SK-N-SH (cell line): Measurements from ENCODE around the gene NACC1. TPM values are rescaled to one million over a fixed set of nuclear protein-coding genes. Genes with fewer than 3 reads are reported as not detected.

Experiments
- CTCF ChIA-PET: fragments of 300-600, 350-600 bp; formaldehyde crosslinking; extraction: SDS; loops from one replicate; lab custom pipeline; 2021; lab: Yijun Ruan, JAX
- POLR2A ChIA-PET: fragments of 350-600 bp; sonication (Branson Sonifier 250); formaldehyde crosslinking; extraction: SDS; loops from one replicate; lab custom pipeline; 2020; ENCODE audit warnings: antibody characterized with exemption, inconsistent platforms; lab: Yijun Ruan, JAX
- DNase-seq: peaks from one replicate; pipeline ENCODE4 v3.0.0; 2012
- H2AFZ ChIP-seq: fragments of 200-600 bp; sonication (generic); 2 replicates; pipeline ENCODE4 v1.8.1; 2016; ENCODE audit warnings: antibody characterized with exemption, mild to moderate bottlenecking, low read depth
- H3F3A ChIP-seq: fragments of 200-600 bp; sonication (generic); replicated peaks from 2 replicates; pipeline ENCODE3; 2016; ENCODE audit warnings: antibody characterized with exemption, mild to moderate bottlenecking; ENCODE audit not compliant: insufficient read depth
- H3K27ac ChIP-seq, 2 experiments: fragments of 200-500 bp in 1 of 2; fragments of 200-600 bp in 1 of 2; sonication (Bioruptor generic) in 1 of 2; sonication (generic), shearing (Covaris generic) in 1 of 2; 2 replicates each; pipeline versions ENCODE4 v1.5.1 to v1.6.1; 2014 to 2016; ENCODE audit warnings: low read depth in 2 of 2, inconsistent platforms in 1 of 2, low read length in 1 of 2, mild to moderate bottlenecking in 1 of 2, mixed read lengths in 1 of 2
- H3K27me3 ChIP-seq: fragments of 200-600 bp; sonication (generic), shearing (Covaris generic); 2 replicates; pipeline ENCODE4 v1.6.1; 2016; ENCODE audit warnings: mixed run types; ENCODE audit not compliant: insufficient read depth
- H3K36me3 ChIP-seq, 2 experiments: fragments of 200-500 bp in 1 of 2; fragments of 200-600 bp in 1 of 2; sonication (Bioruptor generic) in 1 of 2; sonication (generic) in 1 of 2; replicated peaks in 1 of 2; 2 replicates each; pipeline versions ENCODE3 to v1.5.1; 2014 to 2016; ENCODE audit warnings: low read length in 1 of 2, mild to moderate bottlenecking in 1 of 2; ENCODE audit not compliant: insufficient read depth in 2 of 2, control insufficient read depth in 1 of 2
- H3K4me1 ChIP-seq, 2 experiments: fragments of 200-500 bp in 1 of 2; fragments of 200-600 bp in 1 of 2; sonication (Bioruptor generic) in 1 of 2; sonication (generic), shearing (Covaris generic) in 1 of 2; 2 replicates each; pipeline versions ENCODE4 v1.5.1 to v1.6.1; 2014 to 2016; ENCODE audit warnings: low read depth in 1 of 2, low read length in 1 of 2, mixed run types in 1 of 2; ENCODE audit not compliant: insufficient read depth in 2 of 2, control insufficient read depth in 1 of 2
- H3K4me2 ChIP-seq: fragments of 200-600 bp; sonication (generic), shearing (Covaris generic); 2 replicates; pipeline ENCODE4 v1.6.1; 2017; ENCODE audit warnings: mixed run types
- H3K4me3 ChIP-seq, 2 experiments: fragments of 200-500 bp in 1 of 2; fragments of 200-600 bp in 1 of 2; sonication (Bioruptor generic) in 1 of 2; sonication (generic), shearing (Covaris generic) in 1 of 2; 2 replicates each; pipeline versions ENCODE4 v1.5.1 to v1.8.1; 2014 to 2016; ENCODE audit warnings: low read depth in 2 of 2, inconsistent platforms in 1 of 2, low read length in 1 of 2, mild to moderate bottlenecking in 1 of 2, mixed read lengths in 1 of 2, moderate library complexity in 1 of 2
- H3K79me2 ChIP-seq: fragments of 200-600 bp; sonication (generic); 2 replicates; pipeline ENCODE4 v1.8.1; 2017; ENCODE audit warnings: mild to moderate bottlenecking; ENCODE audit not compliant: insufficient read depth
- H3K9ac ChIP-seq: fragments of 200-600 bp; sonication (generic); 2 replicates; pipeline ENCODE4 v1.6.1; 2017; ENCODE audit warnings: mixed run types
- H3K9me2 ChIP-seq: fragments of 200-600 bp; sonication (generic); 2 replicates; pipeline ENCODE4 v1.6.1; 2017; ENCODE audit warnings: mixed run types
- H3K9me3 ChIP-seq: fragments of 200-600 bp; sonication (generic); 2 replicates; pipeline ENCODE4 v1.6.1; 2017; ENCODE audit warnings: mixed run types, mild to moderate bottlenecking, moderate library complexity
- H4K20me1 ChIP-seq: fragments of 200-600 bp; sonication (generic); 2 replicates; pipeline ENCODE4 v1.6.1; 2017; ENCODE audit warnings: mild to moderate bottlenecking, mixed run types; ENCODE audit not compliant: insufficient read depth
- EZH2phosphoT487 ChIP-seq: fragments of 200-600 bp; sonication (generic); IDR thresholded peaks from 2 replicates; pipeline ENCODE4 v1.6.1; 2017; ENCODE audit warnings: low read depth, mixed run types, mild to moderate bottlenecking, antibody characterized with exemption, moderate library complexity, borderline replicate concordance
- FOSL2 ChIP-seq: IDR thresholded peaks from 2 replicates; pipeline ENCODE4 v1.4.0; 2012; ENCODE audit warnings: low read depth, mild to moderate bottlenecking, moderate library complexity, borderline replicate concordance
- FOXJ3 ChIP-seq: sonication (generic); formaldehyde crosslinking; IDR thresholded peaks from 2 replicates; pipeline ENCODE4 v1.5.1; 2020; ENCODE audit warnings: mild to moderate bottlenecking, missing genetic modification reagents
- FOXM1 ChIP-seq: IDR thresholded peaks from 2 replicates; pipeline ENCODE4 v1.4.0; 2012; ENCODE audit warnings: low read depth, mild to moderate bottlenecking
- MEF2A ChIP-seq: IDR thresholded peaks from 2 replicates; pipeline ENCODE4 v1.4.0; 2012; ENCODE audit warnings: low read depth, borderline replicate concordance
- NFIC ChIP-seq: IDR thresholded peaks from 2 replicates; pipeline ENCODE4 v1.4.0; 2012; ENCODE audit warnings: borderline replicate concordance
- POLR2AphosphoS5 ChIP-seq: IDR thresholded peaks from 2 replicates; pipeline ENCODE4 v1.6.1; 2012; ENCODE audit warnings: low read depth, low read length
- RAD21 ChIP-seq: IDR thresholded peaks from 2 replicates; pipeline ENCODE4 v1.6.1; 2012; ENCODE audit warnings: mild to moderate bottlenecking, low read length
- RCOR1 ChIP-seq: fragments of 150-350 bp; IDR thresholded peaks from 2 replicates; pipeline ENCODE4 v1.6.1; 2017; ENCODE audit warnings: antibody characterized with exemption, low read length
- RFX5 ChIP-seq: IDR thresholded peaks from 2 replicates; pipeline ENCODE4 v1.6.1; 2012; ENCODE audit warnings: mild to moderate bottlenecking, improper control_type of control experiment, low read length
- RXRA ChIP-seq: IDR thresholded peaks from 2 replicates; pipeline ENCODE4 v1.4.0; 2012; ENCODE audit warnings: low read depth, mild to moderate bottlenecking, borderline replicate concordance
- SMC3 ChIP-seq: IDR thresholded peaks from 2 replicates; pipeline ENCODE4 v1.6.1; 2012; ENCODE audit warnings: low read depth, low read length, improper control_type of control experiment
- TCF12 ChIP-seq: IDR thresholded peaks from 2 replicates; pipeline ENCODE4 v1.4.0; 2012
- TEAD4 ChIP-seq: IDR thresholded peaks from 2 replicates; pipeline ENCODE4 v1.4.0; 2012; ENCODE audit warnings: mild to moderate bottlenecking, borderline replicate concordance; ENCODE audit not compliant: insufficient read depth
- YY1 ChIP-seq: IDR thresholded peaks from 2 replicates; pipeline ENCODE4 v1.4.0; 2012; ENCODE audit warnings: low read depth, mild to moderate bottlenecking
- WGBS: methylation state at CpG from one replicate; pipeline ENCODE4 v1.1.6; 2017; ENCODE audit warnings: low lambda C conversion rate; 5-methylcytosine and 5-hydroxymethylcytosine counted together
- polyA plus RNA-seq, 3 experiments: library from polyadenylated mRNA; depleted of rRNA; stranded (reverse); fragments of >200 nt; gene quantifications; 2 replicates each; pipeline ENCODE4 v1.2.3, GENCODE V29; 2012
- TF ChIP-seq, protein P1 (sequence below): fragments of 150-350 bp; IDR thresholded peaks from 2 replicates; pipeline ENCODE4 v1.6.1; 2017; ENCODE audit warnings: antibody characterized with exemption, low read length, low read depth, borderline replicate concordance
- TF ChIP-seq, protein P2 (sequence below): fragments of 200-600 bp; sonication (generic); IDR thresholded peaks from 2 replicates; pipeline ENCODE4 v1.6.1; 2017; ENCODE audit warnings: antibody characterized with exemption, mild to moderate bottlenecking, moderate library complexity
- TF ChIP-seq, protein P3 (sequence below): IDR thresholded peaks from 2 replicates; pipeline ENCODE4; 2012
- TF ChIP-seq, protein P4 (sequence below): IDR thresholded peaks from 2 replicates; pipeline ENCODE4 v1.4.0; 2012; ENCODE audit warnings: low read depth

Gene NACC1
- polyA plus RNA-seq, 1 of the 3 experiments (the other 2 are of a cell fraction), result 127 TPM

DNA sequence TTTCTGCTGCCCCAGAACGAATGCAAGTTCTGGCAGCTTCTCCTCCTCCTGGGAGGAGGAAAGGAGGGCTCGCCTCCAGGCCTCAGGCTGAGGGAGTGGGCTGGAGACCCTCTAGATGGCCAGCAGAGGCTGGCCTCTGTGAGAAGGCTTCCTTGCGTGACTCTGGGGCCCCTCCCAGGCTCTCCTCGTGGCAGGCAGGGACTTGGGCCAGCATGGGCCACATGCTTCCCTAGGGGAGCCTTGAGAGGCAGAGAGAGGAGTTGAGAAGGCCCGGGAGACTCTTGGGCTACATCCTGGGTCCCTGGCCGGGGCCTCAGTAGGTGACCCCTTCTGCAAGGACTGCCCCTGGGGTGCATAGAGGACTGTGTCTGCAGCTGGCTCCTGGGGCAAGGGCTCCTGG lies 41.3 kb upstream of the NACC1 start:
- peaks cover 13 to 27% of the 10 kb centered on the region in 2 experiments for H3K36me3 ChIP-seq
- H3K27me3 ChIP-seq, result no peaks in the 10 kb centered on the region
- H3K4me1 ChIP-seq, result peaks cover 10 to 57% of the 10 kb centered on the region in 2 experiments; a peak in 3 of 4 replicates
- POLR2A ChIA-PET, result interaction anchor here (1.0 to 2.4 kb wide), 4 partner anchors 15 to 139 kb away, joined by 3 to 9 read pairs (median 4); partner anchors contain the start of genes CALR and DAND5
- H3K4me3 ChIP-seq, result no peak overlapping the region
- H3K27ac ChIP-seq, result peak overlapping the region in 1 of 2 experiments; percentile 91; a peak in 2 of 4 replicates
- no peaks in the 10 kb centered on the region for H4K20me1 ChIP-seq
- H3K79me2 ChIP-seq, result no peaks in the 10 kb centered on the region
- no peak overlapping the region for H3K4me2 ChIP-seq
- H3F3A ChIP-seq, result no peaks in the 10 kb centered on the region
- no peak for TF ChIP-seq FOSL2
- no peak for TF ChIP-seq FOXJ3 (CRISPR knock-in tag)
- TF ChIP-seq, protein P1, sequence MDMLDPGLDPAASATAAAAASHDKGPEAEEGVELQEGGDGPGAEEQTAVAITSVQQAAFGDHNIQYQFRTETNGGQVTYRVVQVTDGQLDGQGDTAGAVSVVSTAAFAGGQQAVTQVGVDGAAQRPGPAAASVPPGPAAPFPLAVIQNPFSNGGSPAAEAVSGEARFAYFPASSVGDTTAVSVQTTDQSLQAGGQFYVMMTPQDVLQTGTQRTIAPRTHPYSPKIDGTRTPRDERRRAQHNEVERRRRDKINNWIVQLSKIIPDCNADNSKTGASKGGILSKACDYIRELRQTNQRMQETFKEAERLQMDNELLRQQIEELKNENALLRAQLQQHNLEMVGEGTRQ, result no peak
- no peak for TF ChIP-seq RFX5
- no peak for TF ChIP-seq RCOR1
- no peak for TF ChIP-seq FOXM1
- TF ChIP-seq, protein P2, sequence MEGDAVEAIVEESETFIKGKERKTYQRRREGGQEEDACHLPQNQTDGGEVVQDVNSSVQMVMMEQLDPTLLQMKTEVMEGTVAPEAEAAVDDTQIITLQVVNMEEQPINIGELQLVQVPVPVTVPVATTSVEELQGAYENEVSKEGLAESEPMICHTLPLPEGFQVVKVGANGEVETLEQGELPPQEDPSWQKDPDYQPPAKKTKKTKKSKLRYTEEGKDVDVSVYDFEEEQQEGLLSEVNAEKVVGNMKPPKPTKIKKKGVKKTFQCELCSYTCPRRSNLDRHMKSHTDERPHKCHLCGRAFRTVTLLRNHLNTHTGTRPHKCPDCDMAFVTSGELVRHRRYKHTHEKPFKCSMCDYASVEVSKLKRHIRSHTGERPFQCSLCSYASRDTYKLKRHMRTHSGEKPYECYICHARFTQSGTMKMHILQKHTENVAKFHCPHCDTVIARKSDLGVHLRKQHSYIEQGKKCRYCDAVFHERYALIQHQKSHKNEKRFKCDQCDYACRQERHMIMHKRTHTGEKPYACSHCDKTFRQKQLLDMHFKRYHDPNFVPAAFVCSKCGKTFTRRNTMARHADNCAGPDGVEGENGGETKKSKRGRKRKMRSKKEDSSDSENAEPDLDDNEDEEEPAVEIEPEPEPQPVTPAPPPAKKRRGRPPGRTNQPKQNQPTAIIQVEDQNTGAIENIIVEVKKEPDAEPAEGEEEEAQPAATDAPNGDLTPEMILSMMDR, result no peak
- TF ChIP-seq, protein P3, sequence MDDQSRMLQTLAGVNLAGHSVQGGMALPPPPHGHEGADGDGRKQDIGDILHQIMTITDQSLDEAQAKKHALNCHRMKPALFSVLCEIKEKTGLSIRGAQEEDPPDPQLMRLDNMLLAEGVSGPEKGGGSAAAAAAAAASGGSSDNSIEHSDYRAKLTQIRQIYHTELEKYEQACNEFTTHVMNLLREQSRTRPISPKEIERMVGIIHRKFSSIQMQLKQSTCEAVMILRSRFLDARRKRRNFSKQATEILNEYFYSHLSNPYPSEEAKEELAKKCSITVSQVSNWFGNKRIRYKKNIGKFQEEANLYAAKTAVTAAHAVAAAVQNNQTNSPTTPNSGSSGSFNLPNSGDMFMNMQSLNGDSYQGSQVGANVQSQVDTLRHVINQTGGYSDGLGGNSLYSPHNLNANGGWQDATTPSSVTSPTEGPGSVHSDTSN, result no peak
- TF ChIP-seq, protein P4, sequence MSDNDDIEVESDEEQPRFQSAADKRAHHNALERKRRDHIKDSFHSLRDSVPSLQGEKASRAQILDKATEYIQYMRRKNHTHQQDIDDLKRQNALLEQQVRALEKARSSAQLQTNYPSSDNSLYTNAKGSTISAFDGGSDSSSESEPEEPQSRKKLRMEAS, result no peak
- TF ChIP-seq RAD21, result no peak
- no peak for TF ChIP-seq YY1
- TF ChIP-seq TCF12, result no peak
- no peak for TF ChIP-seq SMC3
- no peak for TF ChIP-seq MEF2A
- TF ChIP-seq POLR2AphosphoS5, result no peak
- no peak for TF ChIP-seq NFIC
- TF ChIP-seq RXRA, result no peak
- TF ChIP-seq EZH2phosphoT487, result no peak
- no peak for TF ChIP-seq TEAD4
- TF ChIP-seq, all 33 proteins: peak for 0
- H3K9ac ChIP-seq, result no peak overlapping the region
- no peak overlapping the region for H2AFZ ChIP-seq
- CTCF ChIA-PET, result interaction anchor here (0.9 to 35.2 kb wide), 6 partner anchors 16 to 111 kb away, joined by 3 to 506 read pairs (median 26); no protein-coding TSS in a partner anchor
- H3K9me2 ChIP-seq, result no peaks in the 10 kb centered on the region
- H3K9me3 ChIP-seq, result no peaks in the 10 kb centered on the region
- 67% methylated on average over 5 of the region's 6 CpGs for WGBS
- DNase-seq, result no peak
